HCT116 (cell line): ENCODE results near the gene IL21.

Experiments used
- CEBPB ChIP-seq: IDR thresholded peaks from 2 replicates; pipeline ENCODE4 v1.6.1; 2012; ENCODE audit warnings: low read depth
- ELF1 ChIP-seq: IDR thresholded peaks from 2 replicates; pipeline ENCODE4 v1.6.1; 2012; ENCODE audit warnings: low read depth, borderline replicate concordance
- JUND ChIP-seq: IDR thresholded peaks from 2 replicates; pipeline ENCODE4 v1.6.1; 2012
- POLR2AphosphoS5 ChIP-seq: IDR thresholded peaks from 2 replicates; pipeline ENCODE4 v1.6.1; 2011; ENCODE audit warnings: mild to moderate bottlenecking, low read depth, low read length, moderate library complexity
- TF ChIP-seq, protein P1 (sequence below), 3 experiments: fragments of 200-600 bp in 1 of 3; sonication (generic) in 1 of 3; IDR thresholded peaks in 2 of 3; conservative IDR thresholded peaks in 1 of 3; 2 replicates each; pipeline ENCODE4 v1.5.1; 2012 to 2017; ENCODE audit warnings: low read depth in 2 of 3, low read length in 2 of 3, antibody characterized with exemption in 1 of 3, borderline replicate concordance in 1 of 3, control low read depth in 1 of 3, mild to moderate bottlenecking in 1 of 3, mixed read lengths in 1 of 3, mixed run types in 1 of 3, moderate library complexity in 1 of 3; ENCODE audit not compliant: insufficient read depth in 1 of 3

DNA sequence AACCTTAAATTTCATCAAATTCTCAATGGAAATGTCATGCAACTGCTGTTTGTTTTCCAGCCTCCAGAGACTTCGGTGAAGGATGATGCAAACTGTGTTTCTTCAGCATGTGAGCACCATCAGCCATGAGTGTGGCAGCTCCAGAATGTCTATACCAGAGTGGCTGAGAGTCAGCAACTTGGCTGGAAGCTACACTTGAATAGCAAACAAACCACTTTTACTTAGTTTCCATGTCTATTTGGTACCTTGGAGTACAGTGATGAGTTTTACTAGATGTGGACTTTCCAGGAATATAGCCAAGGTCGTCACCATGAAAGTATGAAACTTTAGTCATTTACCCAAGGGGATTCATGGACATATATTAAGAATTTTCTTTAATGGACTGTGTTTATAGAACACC lies 4.3 kb upstream of the IL21 start:
- TF ChIP-seq POLR2AphosphoS5 (no peak), JUND (no peak), CEBPB (no peak), ELF1 (no peak)
- TF ChIP-seq, protein P1, sequence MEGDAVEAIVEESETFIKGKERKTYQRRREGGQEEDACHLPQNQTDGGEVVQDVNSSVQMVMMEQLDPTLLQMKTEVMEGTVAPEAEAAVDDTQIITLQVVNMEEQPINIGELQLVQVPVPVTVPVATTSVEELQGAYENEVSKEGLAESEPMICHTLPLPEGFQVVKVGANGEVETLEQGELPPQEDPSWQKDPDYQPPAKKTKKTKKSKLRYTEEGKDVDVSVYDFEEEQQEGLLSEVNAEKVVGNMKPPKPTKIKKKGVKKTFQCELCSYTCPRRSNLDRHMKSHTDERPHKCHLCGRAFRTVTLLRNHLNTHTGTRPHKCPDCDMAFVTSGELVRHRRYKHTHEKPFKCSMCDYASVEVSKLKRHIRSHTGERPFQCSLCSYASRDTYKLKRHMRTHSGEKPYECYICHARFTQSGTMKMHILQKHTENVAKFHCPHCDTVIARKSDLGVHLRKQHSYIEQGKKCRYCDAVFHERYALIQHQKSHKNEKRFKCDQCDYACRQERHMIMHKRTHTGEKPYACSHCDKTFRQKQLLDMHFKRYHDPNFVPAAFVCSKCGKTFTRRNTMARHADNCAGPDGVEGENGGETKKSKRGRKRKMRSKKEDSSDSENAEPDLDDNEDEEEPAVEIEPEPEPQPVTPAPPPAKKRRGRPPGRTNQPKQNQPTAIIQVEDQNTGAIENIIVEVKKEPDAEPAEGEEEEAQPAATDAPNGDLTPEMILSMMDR (IDR thresholded peaks at IDR 0.05 in 2 of 3, conservative IDR thresholded peaks at IDR 0.05 in 1 of 3; ENCODE audit: borderline replicate concordance in 1 of 3, insufficient read depth in 1 of 3, low read depth in 2 of 3, low read length in 2 of 3): no peak
